Memory B cell (primary cell): ENCODE results near the gene JRKL.
"Not testable (repeated sequence)": the region's sequence is repeated elsewhere in the genome, so short reads cannot be mapped to it uniquely, and the experiment has no call there.

Source experiments
- ATAC-seq: fragments of 150-1000 bp; cut with Tn5 transposase; 2 replicates; pipeline ENCODE4 v1.10.0; 2021; ENCODE audit warnings: low read depth, mild to moderate bottlenecking, moderate library complexity
- DNase-seq, 2 donors: peaks; one replicate each; pipeline ENCODE4 v3.0.0; 2022; ENCODE audit warnings: low spot score in 2 of 2
- H3K27ac Mint-ChIP-seq: one replicate; pipeline ENCODE4 v1.8.0; 2022; ENCODE audit warnings: mild to moderate bottlenecking, moderate library complexity, mixed read lengths
- H3K27me3 Mint-ChIP-seq: one replicate; pipeline ENCODE4 v1.8.0; 2022; ENCODE audit warnings: mixed read lengths
- H3K36me3 Mint-ChIP-seq: one replicate; pipeline ENCODE4 v1.8.0; 2022; ENCODE audit warnings: mild to moderate bottlenecking, mixed read lengths
- H3K4me1 Mint-ChIP-seq: one replicate; pipeline ENCODE4 v1.8.0; 2022; ENCODE audit warnings: mixed read lengths
- H3K4me3 Mint-ChIP-seq: one replicate; pipeline ENCODE4 v1.8.0; 2022; ENCODE audit warnings: mild to moderate bottlenecking, moderate library complexity, mixed read lengths
- H3K9me3 Mint-ChIP-seq: one replicate; pipeline ENCODE4 v1.8.0; 2022; ENCODE audit warnings: mixed read lengths

Gene JRKL

DNA sequence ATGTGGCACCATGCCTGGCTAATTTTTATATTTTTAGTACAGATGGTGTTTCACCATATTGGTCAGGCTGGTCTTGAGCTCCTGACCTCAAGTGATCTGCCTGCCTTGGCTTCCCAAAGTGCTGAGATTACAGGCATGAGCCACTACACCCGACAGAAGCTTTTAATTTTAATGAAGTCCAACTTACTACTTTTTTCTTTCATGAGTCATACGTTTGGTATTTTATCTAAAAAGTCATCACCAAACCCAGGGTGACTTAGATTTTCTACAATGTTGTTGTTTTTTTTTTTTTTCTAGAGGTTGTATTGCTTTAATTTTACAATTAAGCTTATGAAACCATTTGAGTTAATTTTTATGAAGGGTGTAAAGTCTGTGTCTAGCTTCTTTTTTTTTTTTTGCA, 34.9 kb downstream of the JRKL start:
- H3K27me3 Mint-ChIP-seq: peaks cover 5% of the 10 kb centered on the region
- H3K36me3 Mint-ChIP-seq: no peaks in the 10 kb centered on the region
- H3K4me1 Mint-ChIP-seq: no peaks in the 10 kb centered on the region
- H3K4me3 Mint-ChIP-seq: no peak overlapping the region
- no peak for ATAC-seq
- no peaks in the 10 kb centered on the region for H3K9me3 Mint-ChIP-seq
- H3K27ac Mint-ChIP-seq: no peak overlapping the region
- DNase-seq: no peak

DNA sequence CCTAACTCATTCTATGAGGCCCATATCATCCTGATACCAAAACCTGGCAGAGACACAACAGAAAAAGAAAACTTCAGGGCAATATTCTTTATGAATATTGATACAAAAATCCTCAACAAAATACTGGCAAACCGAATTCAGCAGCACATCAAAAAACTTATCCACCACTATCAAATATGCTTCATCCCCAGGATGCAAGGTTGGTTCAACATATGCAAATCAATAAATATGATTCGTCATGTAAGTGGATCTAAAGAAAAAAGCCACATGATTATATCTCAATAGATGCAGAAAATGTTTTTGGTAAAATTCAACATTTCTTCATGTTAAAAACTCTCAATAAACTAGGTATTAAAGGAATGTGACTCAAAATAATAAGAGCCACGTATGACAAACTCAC, 40.9 kb downstream of the JRKL start:
- no peak overlapping the region for H3K27ac Mint-ChIP-seq
- no peak for ATAC-seq

DNA sequence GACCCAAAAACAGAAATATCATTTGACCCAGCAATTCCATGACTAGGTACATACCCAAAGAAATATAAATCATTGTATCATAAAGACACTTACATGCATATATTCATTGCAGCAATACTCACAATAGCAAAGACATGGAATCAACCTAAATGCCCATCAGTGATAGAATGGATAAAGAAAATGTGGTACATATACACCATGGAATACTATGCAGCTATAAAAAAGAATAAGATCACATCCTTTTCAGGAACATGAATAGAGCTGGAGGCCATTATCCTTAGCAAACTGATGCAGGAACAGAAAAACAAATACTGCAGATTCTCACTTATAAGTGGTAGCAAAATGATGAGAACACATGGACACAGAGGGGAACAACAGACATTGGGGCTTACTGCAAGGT, 42.8 kb downstream of the JRKL start:
- H3K4me3 Mint-ChIP-seq, H3K27me3 Mint-ChIP-seq, H3K36me3 Mint-ChIP-seq: not testable (repeated sequence)

More for the DNA sequence above, 40.9 kb downstream of the JRKL start:
- no peak for DNase-seq
- Mint-ChIP-seq H3K36me3 (no peaks in the 10 kb centered on the region), H3K9me3 (peaks cover 6% of the 10 kb centered on the region), H3K27me3 (peaks cover 3% of the 10 kb centered on the region), H3K4me3 (no peak overlapping the region), H3K4me1 (no peaks in the 10 kb centered on the region)

More for the DNA sequence above, 42.8 kb downstream of the JRKL start:
- not testable (repeated sequence) for H3K4me1 Mint-ChIP-seq, H3K9me3 Mint-ChIP-seq, ATAC-seq, H3K27ac Mint-ChIP-seq, DNase-seq
